ENCODE results near the gene TOX3. TPM values are rescaled to one million over a fixed set of nuclear protein-coding genes. Genes with fewer than 3 reads are reported as not detected.

The TOX3 gene
- total RNA-seq, 1 experiment from 2014 or later = 16.6 TPM

DNA sequence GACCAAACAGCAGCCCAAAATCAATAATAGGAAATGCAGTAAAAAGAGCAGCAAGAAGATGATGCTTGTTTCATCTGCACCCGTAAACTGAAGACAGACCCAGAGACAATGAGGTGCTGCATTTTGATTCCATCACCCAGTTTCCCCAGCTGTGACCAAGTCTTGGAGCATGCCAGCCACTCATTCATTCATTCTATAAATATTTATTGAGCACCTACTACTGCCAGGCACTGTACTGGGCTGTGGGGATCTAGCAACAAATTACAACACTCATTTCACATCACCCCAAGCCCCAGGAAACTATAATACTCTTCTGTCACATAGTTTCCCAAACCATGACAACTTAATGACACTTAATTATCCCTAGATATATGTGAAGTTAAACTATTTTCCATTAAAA is 79.2 kb downstream of the TOX3 start:
- intact Hi-C loops (cut with micrococcal nuclease; ENCODE audit: unreplicated experiment) = no loop called here
- CTCF ChIA-PET = no interaction called here

DNA sequence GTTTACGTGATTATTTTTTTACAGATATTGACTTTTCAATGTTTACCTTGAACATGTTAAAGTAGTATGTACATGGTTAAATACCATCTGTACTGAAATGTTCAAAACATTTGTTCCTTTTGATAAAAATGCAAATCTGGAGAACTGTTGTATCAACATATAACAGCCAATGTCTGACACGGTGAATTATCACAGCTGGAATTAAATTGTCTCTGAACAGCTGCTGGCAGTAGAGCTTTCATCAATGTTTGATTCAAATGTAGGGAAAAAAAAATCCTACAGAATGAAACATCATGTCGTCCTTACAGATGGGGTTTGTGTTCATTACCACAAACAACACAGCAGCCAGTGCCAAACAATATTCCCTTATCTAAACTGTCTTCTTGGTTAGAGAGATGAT is 79.9 kb downstream of the TOX3 start:
- TF ChIP-seq, protein P1, sequence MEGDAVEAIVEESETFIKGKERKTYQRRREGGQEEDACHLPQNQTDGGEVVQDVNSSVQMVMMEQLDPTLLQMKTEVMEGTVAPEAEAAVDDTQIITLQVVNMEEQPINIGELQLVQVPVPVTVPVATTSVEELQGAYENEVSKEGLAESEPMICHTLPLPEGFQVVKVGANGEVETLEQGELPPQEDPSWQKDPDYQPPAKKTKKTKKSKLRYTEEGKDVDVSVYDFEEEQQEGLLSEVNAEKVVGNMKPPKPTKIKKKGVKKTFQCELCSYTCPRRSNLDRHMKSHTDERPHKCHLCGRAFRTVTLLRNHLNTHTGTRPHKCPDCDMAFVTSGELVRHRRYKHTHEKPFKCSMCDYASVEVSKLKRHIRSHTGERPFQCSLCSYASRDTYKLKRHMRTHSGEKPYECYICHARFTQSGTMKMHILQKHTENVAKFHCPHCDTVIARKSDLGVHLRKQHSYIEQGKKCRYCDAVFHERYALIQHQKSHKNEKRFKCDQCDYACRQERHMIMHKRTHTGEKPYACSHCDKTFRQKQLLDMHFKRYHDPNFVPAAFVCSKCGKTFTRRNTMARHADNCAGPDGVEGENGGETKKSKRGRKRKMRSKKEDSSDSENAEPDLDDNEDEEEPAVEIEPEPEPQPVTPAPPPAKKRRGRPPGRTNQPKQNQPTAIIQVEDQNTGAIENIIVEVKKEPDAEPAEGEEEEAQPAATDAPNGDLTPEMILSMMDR (conservative IDR thresholded peaks at IDR 0.05; ENCODE audit: low read depth, low read length) = no peak
- no peak for TF ChIP-seq EZH2 (IDR thresholded peaks at IDR 0.05; ENCODE audit: borderline replicate concordance, low read depth, low read length, poor library complexity, severe bottlenecking)
- no peaks in the 10 kb centered on the region for H3K27me3 ChIP-seq (replicated peaks; ENCODE audit: insufficient read depth, low read depth, low read length, poor library complexity)

More for the DNA sequence above, 79.2 kb downstream of the TOX3 start:
- no peak for TF ChIP-seq EZH2 (IDR thresholded peaks at IDR 0.05; ENCODE audit: borderline replicate concordance, low read depth, low read length, poor library complexity, severe bottlenecking)
- TF ChIP-seq, protein P1 (conservative IDR thresholded peaks at IDR 0.05; ENCODE audit: low read depth, low read length) = no peak
- Histone ChIP-seq H3K9me3 (ENCODE audit: low read depth, low read length, poor library complexity, severe bottlenecking) (no peaks in the 10 kb centered on the region), H3K27ac (ENCODE audit: low read depth, low read length, poor library complexity, severe bottlenecking) (no peak overlapping the region), H3K4me3 (ENCODE audit: low read depth, low read length, poor library complexity, severe bottlenecking) (no peak overlapping the region), H3K4me1 (ENCODE audit: insufficient read depth, low read length, poor library complexity, severe bottlenecking) (peaks cover 39% of the 10 kb centered on the region), H3K27me3 (replicated peaks; ENCODE audit: insufficient read depth, low read depth, low read length, poor library complexity) (no peaks in the 10 kb centered on the region), H3K36me3 (ENCODE audit: insufficient read depth, low read length, poor library complexity, severe bottlenecking) (no peaks in the 10 kb centered on the region)
- POLR2A ChIA-PET (ENCODE audit: low non-redundant PET) = no interaction called here
- DNase-seq (ENCODE audit: low spot score) = peak; percentile 61
- no TSS peak for BruUV-seq (replicated peaks)

DNA sequence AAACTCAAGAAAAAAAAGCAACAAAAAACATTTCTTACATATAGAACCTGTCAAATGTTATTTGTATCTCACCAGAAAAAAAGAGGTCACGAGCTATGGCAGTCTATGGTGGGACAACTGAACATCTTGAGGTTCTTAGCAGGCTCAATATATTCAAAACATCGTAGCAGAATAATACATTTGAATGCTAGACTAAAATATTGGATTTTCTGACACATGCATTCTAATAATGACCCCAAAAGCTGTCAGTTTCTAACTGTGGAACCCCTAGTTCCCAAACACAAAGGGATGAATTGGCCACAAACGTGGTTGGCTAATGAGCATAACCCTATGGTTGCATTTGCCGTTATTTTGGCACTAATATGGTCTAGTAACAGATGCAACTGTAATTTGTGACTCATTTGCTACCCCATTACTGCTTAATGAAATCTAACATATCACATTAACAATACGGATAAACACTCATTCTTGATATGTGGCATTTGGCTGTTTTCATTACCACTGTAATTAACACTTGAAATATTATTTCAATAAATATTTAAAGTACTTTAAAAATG is 81.2 kb downstream of the TOX3 start:
- no peak for DNase-seq (ENCODE audit: low spot score)
- no peak overlapping the region for H3K27ac ChIP-seq (ENCODE audit: low read depth, low read length, poor library complexity, severe bottlenecking)
- intact Hi-C loops (cut with micrococcal nuclease; ENCODE audit: unreplicated experiment) = no loop called here
- no TSS peak for BruUV-seq (replicated peaks)
- peaks cover 56% of the 10 kb centered on the region for H3K4me1 ChIP-seq (ENCODE audit: insufficient read depth, low read length, poor library complexity, severe bottlenecking)
- no peaks in the 10 kb centered on the region for H3K27me3 ChIP-seq (replicated peaks; ENCODE audit: insufficient read depth, low read depth, low read length, poor library complexity)
- H3K9me3 ChIP-seq (ENCODE audit: low read depth, low read length, poor library complexity, severe bottlenecking) = no peaks in the 10 kb centered on the region
- TF ChIP-seq, protein P1 (conservative IDR thresholded peaks at IDR 0.05; ENCODE audit: low read depth, low read length) = no peak
- TF ChIP-seq EZH2 (IDR thresholded peaks at IDR 0.05; ENCODE audit: borderline replicate concordance, low read depth, low read length, poor library complexity, severe bottlenecking) = no peak
- H3K36me3 ChIP-seq (ENCODE audit: insufficient read depth, low read length, poor library complexity, severe bottlenecking) = no peaks in the 10 kb centered on the region
- H3K4me3 ChIP-seq (ENCODE audit: low read depth, low read length, poor library complexity, severe bottlenecking) = no peak overlapping the region
- ChIA-PET POLR2A (ENCODE audit: low non-redundant PET) (no interaction called here), CTCF (interaction anchor here (0.7 kb wide), 2 partner anchors 61 to 83 kb away, joined by 3 to 10 read pairs; no protein-coding TSS in a partner anchor)

More for the DNA sequence above, 79.9 kb downstream of the TOX3 start:
- H3K4me3 ChIP-seq (ENCODE audit: low read depth, low read length, poor library complexity, severe bottlenecking) = no peak overlapping the region
- DNase-seq (ENCODE audit: low spot score) = peak; percentile 77
- ChIA-PET POLR2A (ENCODE audit: low non-redundant PET) (interaction anchor here (0.7 kb wide), 1 partner anchor 392 kb away, joined by 3 read pairs; no protein-coding TSS in a partner anchor), CTCF (no interaction called here)
- no peaks in the 10 kb centered on the region for H3K9me3 ChIP-seq (ENCODE audit: low read depth, low read length, poor library complexity, severe bottlenecking)
- BruUV-seq (replicated peaks) = no TSS peak
- H3K4me1 ChIP-seq (ENCODE audit: insufficient read depth, low read length, poor library complexity, severe bottlenecking) = peaks cover 46% of the 10 kb centered on the region
- intact Hi-C loops (cut with micrococcal nuclease; ENCODE audit: unreplicated experiment) = no loop called here
- H3K36me3 ChIP-seq (ENCODE audit: insufficient read depth, low read length, poor library complexity, severe bottlenecking) = no peaks in the 10 kb centered on the region
- no peak overlapping the region for H3K27ac ChIP-seq (ENCODE audit: low read depth, low read length, poor library complexity, severe bottlenecking)
